ENCODE data around the gene CCDC9. TPM values are rescaled to one million over a fixed set of nuclear protein-coding genes. Genes with fewer than 3 reads are reported as not detected.
A peak's percentile ranks its signal among the peaks of the same experiment; 100 is the strongest.
"Not testable (repeated sequence)": the region's sequence is repeated elsewhere in the genome, so short reads cannot be mapped to it uniquely, and the experiment has no call there.

The CCDC9 gene
- total RNA-seq, 1 donor from 2014 or later: 4.0 TPM

GRCh38 chr19:47261946-47262793, 5.8 kb downstream of the CCDC9 start:
- not testable (repeated sequence) for DNase-seq (ENCODE audit: low read depth, low spot score)

- DNase-seq (ENCODE audit: low read depth, low spot score): no peak
Observed at GRCh38 chr19:47264629-47265028, 8.3 kb downstream of the CCDC9 start.

GRCh38 chr19:47266401-47266941, 10.1 kb downstream of the CCDC9 start:
- no peak for DNase-seq (ENCODE audit: low read depth, low spot score)

- no peak for DNase-seq (ENCODE audit: low read depth, low spot score)
Observed at GRCh38 chr19:47267350-47267759, 11.0 kb downstream of the CCDC9 start.

- no peak for DNase-seq (ENCODE audit: low read depth, low spot score)
Observed at GRCh38 chr19:47268028-47268427, 11.7 kb downstream of the CCDC9 start.

DNA sequence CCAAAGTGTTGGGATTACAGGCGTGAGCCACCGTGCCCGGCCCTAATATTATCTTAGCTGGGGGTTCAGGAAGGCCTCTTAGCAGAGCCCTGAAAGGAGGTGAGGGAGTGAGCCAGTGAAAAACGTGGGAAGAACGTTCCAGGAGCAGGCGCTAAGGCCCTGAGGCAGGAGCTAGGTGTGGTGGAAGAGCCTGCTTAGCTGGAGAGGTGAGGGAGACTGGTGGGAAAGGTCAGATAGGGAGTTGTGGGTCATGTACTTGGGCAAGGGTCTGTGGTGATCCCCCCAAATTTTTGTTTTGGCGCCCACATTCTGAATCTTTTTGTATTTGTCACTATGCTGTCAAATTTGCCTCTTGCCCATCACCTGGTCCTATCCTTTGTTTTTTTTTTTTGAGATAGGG, 13.3 kb downstream of the CCDC9 start:
- no peak for DNase-seq (ENCODE audit: low read depth, low spot score)

GRCh38 chr19:47270408-47270807, 14.1 kb downstream of the CCDC9 start:
- DNase-seq (ENCODE audit: low read depth, low spot score): no peak

GRCh38 chr19:47271949-47272348, 15.6 kb downstream of the CCDC9 start:
- DNase-seq (ENCODE audit: low read depth, low spot score): no peak

DNA sequence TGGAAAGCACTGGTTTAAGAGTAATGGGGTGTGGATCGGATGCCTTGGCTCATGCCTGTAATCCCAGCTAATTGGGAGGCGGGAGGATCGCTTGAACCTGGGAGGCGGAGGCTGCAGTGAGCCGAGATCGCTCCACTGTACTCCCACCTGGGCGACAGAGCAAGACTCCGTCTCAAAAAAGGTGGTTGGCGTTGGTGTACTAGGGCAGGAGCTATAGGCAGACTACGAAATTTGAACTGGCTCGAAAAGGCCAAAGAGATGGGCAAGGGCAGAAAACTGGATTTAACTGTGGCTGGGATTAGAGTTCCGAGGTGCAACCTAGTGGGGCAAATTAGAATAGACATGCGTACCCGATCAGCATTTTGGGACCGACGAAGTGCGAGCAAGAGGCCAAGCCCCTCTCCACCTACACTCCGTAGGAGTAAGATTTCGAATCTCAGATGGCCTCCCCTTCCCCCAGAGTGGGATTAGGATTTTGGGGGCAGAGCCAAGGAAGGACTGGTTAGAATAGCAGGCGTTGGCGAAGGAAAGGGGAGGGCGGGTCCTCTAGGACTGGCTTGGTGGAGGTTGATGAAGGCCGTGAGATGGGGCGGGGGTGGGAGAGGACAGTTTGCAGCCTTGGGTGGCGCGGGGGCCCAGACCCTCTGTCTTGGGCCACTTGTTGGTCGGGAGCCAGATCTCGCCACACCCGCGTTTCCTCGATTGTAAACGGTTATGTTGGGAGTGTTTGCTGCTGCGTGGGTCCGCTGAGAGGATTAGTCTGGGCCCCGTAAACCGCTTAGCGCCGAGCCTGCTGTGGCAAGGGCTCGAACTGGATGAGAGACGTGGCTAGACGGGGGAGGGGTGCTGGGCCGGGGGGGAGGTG, 16.4 kb downstream of the CCDC9 start:
- no peak for DNase-seq (ENCODE audit: low read depth, low spot score)

- DNase-seq (ENCODE audit: low read depth, low spot score): peak; percentile 67
Observed at GRCh38 chr19:47273313-47274070, 17.2 kb downstream of the CCDC9 start.

DNA sequence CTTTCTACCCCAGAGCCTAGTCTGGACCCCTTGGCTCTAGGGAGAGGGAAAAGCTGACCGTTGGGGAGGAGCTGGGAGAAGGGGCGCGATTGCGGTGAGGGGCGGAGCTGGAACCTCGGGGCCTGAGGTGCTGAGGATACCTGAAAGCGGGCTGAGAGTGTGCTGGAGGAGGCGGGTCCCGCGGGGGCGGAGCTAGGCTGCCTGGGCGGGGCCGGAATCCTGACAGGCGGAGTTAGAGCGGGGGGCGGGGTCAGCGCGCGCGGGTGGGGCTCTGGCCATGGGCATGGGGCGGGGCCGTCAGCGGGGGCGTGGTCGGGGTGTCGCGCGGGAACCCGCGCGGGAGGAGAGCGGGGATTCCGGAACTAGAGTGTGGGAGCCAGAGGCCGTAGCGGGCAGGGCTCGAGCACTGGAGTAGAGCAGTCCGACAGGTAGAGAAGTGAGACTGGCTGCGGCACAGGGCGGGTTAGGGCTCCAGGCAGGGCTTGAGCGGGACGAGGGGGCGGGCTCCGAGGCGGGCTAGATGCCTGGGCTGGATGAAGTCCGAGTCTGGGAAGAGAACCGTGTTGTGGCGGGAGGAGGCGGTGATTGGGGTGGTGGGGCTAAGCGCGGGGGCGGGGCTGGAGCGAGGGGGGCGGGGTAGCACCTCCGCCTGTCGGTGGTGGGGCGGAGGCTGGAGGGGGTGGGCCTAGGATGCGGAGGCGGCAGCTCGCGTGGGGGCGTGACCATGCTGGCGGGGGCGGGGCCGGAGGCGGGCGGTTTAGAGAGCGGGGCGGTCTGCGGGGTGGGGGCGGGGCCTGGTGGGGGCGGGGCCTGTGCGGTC, 18.0 kb downstream of the CCDC9 start, which contains the start of gene INAFM1:
Gene INAFM1, plus strand, starts transcription at position 815 of the 820 bp plus-strand sequence. CDS start 35 bp downstream, outside the sequence.
- DNase-seq (ENCODE audit: low read depth, low spot score): peak; percentile 59

DNA sequence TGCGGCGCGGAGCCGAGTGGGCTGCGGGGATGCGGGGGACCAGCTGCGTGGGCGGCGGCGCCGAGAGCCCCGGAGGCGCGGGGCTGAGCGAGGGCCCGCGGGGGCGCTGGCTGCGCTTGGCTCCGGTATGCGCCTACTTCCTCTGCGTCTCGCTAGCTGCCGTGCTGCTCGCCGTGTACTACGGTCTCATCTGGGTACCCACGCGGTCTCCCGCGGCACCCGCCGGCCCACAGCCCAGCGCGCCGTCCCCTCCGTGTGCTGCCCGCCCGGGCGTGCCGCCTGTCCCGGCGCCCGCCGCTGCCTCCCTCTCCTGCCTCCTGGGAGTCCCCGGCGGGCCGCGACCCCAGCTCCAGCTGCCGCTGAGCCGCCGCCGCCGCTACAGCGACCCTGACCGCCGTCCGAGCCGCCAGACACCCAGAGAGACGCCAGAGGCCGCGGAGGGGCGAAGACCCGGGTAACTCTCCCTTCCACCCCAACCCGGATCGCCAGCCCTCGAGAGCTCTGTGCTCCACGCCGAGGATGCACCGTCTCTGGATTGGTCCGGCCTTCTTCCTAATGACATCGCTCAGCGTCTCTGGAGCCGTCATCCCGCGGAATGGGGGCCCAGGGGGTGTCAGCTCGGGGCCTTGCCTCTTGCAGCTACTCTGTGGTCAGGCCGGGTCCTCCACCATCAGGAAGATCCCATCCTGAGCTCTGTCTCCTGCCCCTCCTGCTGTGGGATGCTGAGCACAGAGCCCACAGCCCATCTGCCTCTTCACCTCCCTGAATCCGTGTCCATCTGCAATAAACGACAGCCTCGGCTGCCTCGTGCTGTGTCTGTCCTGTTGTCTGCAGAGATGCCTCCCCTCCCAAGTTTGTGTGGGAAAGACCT, 18.8 kb downstream of the CCDC9 start:
- no peak for DNase-seq (ENCODE audit: low read depth, low spot score)

DNA sequence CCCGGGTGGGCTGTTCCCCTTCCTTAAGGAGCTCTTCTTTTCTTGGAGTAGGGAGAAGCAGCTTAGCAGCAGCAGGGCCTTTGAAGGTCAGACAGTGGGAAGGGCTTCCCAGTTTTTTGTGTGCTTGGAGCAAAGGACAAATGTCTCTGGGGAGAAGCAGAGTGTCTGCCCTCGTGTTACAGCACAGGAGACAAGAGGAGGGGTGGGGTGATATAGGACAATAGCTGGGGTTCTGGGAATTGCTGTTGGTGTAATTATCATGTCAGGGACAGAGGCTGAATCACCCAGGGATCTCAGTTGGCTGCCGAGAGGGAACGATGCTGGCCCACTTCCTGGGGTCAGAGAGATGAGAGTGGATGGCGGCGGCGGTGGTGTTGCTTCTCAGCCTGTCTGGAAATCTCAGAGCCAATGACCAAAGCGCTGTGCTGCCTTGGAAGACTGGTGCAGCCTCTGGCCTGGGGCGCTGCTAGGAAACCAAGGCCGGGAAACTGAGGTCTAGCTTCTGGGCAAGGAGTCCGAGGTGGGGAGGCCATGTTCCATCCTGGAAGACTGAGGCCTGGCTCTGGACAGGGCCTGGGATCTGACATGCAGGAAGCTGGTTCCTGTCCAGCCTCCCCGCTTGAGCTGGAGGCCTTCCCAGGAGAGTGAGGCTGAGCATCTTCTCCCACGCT, 19.6 kb downstream of the CCDC9 start:
- no peak for DNase-seq (ENCODE audit: low read depth, low spot score)

DNA sequence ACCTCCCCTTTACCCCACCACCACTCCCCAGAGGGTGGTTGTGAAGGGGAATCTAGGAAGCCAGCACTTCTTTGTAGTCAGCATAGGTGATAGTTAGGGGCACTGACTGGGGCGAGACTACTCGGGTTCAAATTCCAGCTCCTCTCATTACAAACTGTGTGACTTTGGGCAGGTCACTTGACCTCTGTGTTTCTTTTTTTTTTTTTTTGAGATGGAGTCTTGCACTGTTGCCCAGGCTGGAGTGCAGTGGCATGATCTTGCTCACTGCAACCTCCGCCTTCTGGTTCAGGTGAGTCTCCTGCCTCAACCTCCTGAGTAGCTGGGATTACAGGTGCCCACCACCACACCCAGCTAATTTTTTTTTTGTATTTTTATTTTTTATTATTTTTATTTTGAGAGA, 20.2 kb downstream of the CCDC9 start:
- not testable (repeated sequence) for DNase-seq (ENCODE audit: low read depth, low spot score)

GRCh38 chr19:47280183-47280797, 24.0 kb downstream of the CCDC9 start:
- DNase-seq (ENCODE audit: low read depth, low spot score): no peak

- no peak for DNase-seq (ENCODE audit: low read depth, low spot score)
Observed at GRCh38 chr19:47283405-47284059, 27.2 kb downstream of the CCDC9 start.

- no peak for DNase-seq (ENCODE audit: low read depth, low spot score)
Observed at GRCh38 chr19:47284324-47284899, 28.1 kb downstream of the CCDC9 start.
